Activated naive CD8-positive, alpha-beta T cell treated with anti-CD3 and anti-CD28 coated beads, Interleukin-2, amount 50 U/mL, for 24 hours (primary cell): ENCODE data around the gene GRIK1.

Experiments
- ATAC-seq: fragments of 150-1000 bp; cut with Tn5 transposase; one replicate; pipeline ENCODE4 v1.10.0; 2021
- DNase-seq: peaks from one replicate; pipeline ENCODE4 v3.0.0; 2021
- H3K27ac Mint-ChIP-seq: one replicate; pipeline ENCODE4 v1.8.0; 2021; ENCODE audit warnings: mild to moderate bottlenecking, mixed read lengths
- H3K27me3 Mint-ChIP-seq: one replicate; pipeline ENCODE4 v1.8.0; 2021; ENCODE audit warnings: mixed read lengths
- H3K36me3 Mint-ChIP-seq: one replicate; pipeline ENCODE4 v1.8.0; 2021; ENCODE audit warnings: low read depth, mixed read lengths
- H3K4me1 Mint-ChIP-seq: one replicate; pipeline ENCODE4 v1.8.0; 2021; ENCODE audit warnings: mixed read lengths
- H3K4me3 Mint-ChIP-seq: one replicate; pipeline ENCODE4 v1.8.0; 2021; ENCODE audit warnings: mild to moderate bottlenecking, moderate library complexity, mixed read lengths
- H3K9me3 Mint-ChIP-seq: one replicate; pipeline ENCODE4 v1.8.0; 2021; ENCODE audit warnings: mixed read lengths

GRIK1 gene

GRCh38 chr21:29526545-29526944 is 413.3 kb downstream of the GRIK1 start:
- Mint-ChIP-seq H3K36me3 (peaks cover 35% of the 10 kb centered on the region), H3K4me3 (no peak overlapping the region), H3K9me3 (peaks cover 32% of the 10 kb centered on the region), H3K27ac (no peak overlapping the region), H3K27me3 (no peaks in the 10 kb centered on the region), H3K4me1 (no peaks in the 10 kb centered on the region)
- ATAC-seq (no peak), DNase-seq (no peak)

GRCh38 chr21:29524055-29524454 is 415.7 kb downstream of the GRIK1 start:
- peaks cover 33% of the 10 kb centered on the region for H3K9me3 Mint-ChIP-seq
- no peaks in the 10 kb centered on the region for H3K4me1 Mint-ChIP-seq
- H3K27me3 Mint-ChIP-seq: no peaks in the 10 kb centered on the region
- peaks cover 33% of the 10 kb centered on the region for H3K36me3 Mint-ChIP-seq
- ATAC-seq (no peak), DNase-seq (no peak)
- no peak overlapping the region for H3K27ac Mint-ChIP-seq
- no peak overlapping the region for H3K4me3 Mint-ChIP-seq

GRCh38 chr21:29523646-29524045 is 416.1 kb downstream of the GRIK1 start:
- ATAC-seq (no peak), DNase-seq (no peak)
- Mint-ChIP-seq H3K4me3 (no peak overlapping the region), H3K27ac (no peak overlapping the region), H3K9me3 (peaks cover 33% of the 10 kb centered on the region), H3K4me1 (no peaks in the 10 kb centered on the region), H3K36me3 (peaks cover 33% of the 10 kb centered on the region), H3K27me3 (no peaks in the 10 kb centered on the region)

GRCh38 chr21:29521872-29522271 is 417.9 kb downstream of the GRIK1 start:
- Mint-ChIP-seq H3K36me3 (peaks cover 27% of the 10 kb centered on the region), H3K4me3 (no peak overlapping the region), H3K27ac (no peak overlapping the region), H3K9me3 (peaks cover 27% of the 10 kb centered on the region), H3K4me1 (no peaks in the 10 kb centered on the region), H3K27me3 (no peaks in the 10 kb centered on the region)
- ATAC-seq (no peak), DNase-seq (no peak)

GRCh38 chr21:29520171-29520570 is 419.6 kb downstream of the GRIK1 start:
- Mint-ChIP-seq H3K27me3 (no peaks in the 10 kb centered on the region), H3K9me3 (peaks cover 17% of the 10 kb centered on the region), H3K27ac (no peak overlapping the region), H3K36me3 (peaks cover 21% of the 10 kb centered on the region), H3K4me3 (no peak overlapping the region), H3K4me1 (no peaks in the 10 kb centered on the region)
- no peak for ATAC-seq
- DNase-seq: no peak

GRCh38 chr21:29514652-29515247 is 425.0 kb downstream of the GRIK1 start:
- DNase-seq (no peak), ATAC-seq (no peak)
- H3K27ac Mint-ChIP-seq: no peak overlapping the region
- H3K9me3 Mint-ChIP-seq: peaks cover 26% of the 10 kb centered on the region
- H3K4me3 Mint-ChIP-seq: no peak overlapping the region
- peaks cover 35% of the 10 kb centered on the region for H3K36me3 Mint-ChIP-seq
- no peaks in the 10 kb centered on the region for H3K4me1 Mint-ChIP-seq
- H3K27me3 Mint-ChIP-seq: no peaks in the 10 kb centered on the region

- ATAC-seq (no peak), DNase-seq (no peak)
- Mint-ChIP-seq H3K27ac (no peak overlapping the region), H3K9me3 (peaks cover 26% of the 10 kb centered on the region), H3K4me1 (no peaks in the 10 kb centered on the region), H3K4me3 (no peak overlapping the region), H3K27me3 (no peaks in the 10 kb centered on the region), H3K36me3 (peaks cover 35% of the 10 kb centered on the region)
Observed at GRCh38 chr21:29513535-29513934, 426.3 kb downstream of the GRIK1 start.

- H3K4me3 Mint-ChIP-seq: no peak overlapping the region
- peaks cover 26% of the 10 kb centered on the region for H3K9me3 Mint-ChIP-seq
- no peak for ATAC-seq
- H3K27ac Mint-ChIP-seq: no peak overlapping the region
- H3K36me3 Mint-ChIP-seq: peaks cover 35% of the 10 kb centered on the region
- H3K4me1 Mint-ChIP-seq: no peaks in the 10 kb centered on the region
- no peaks in the 10 kb centered on the region for H3K27me3 Mint-ChIP-seq
- DNase-seq: no peak
Observed at GRCh38 chr21:29511096-29511495, 428.7 kb downstream of the GRIK1 start.

- Mint-ChIP-seq H3K4me3 (no peak overlapping the region), H3K4me1 (no peaks in the 10 kb centered on the region), H3K27me3 (no peaks in the 10 kb centered on the region), H3K9me3 (peaks cover 14% of the 10 kb centered on the region), H3K36me3 (peaks cover 29% of the 10 kb centered on the region), H3K27ac (no peak overlapping the region)
- DNase-seq (no peak), ATAC-seq (no peak)
Observed at GRCh38 chr21:29509121-29509520, 430.7 kb downstream of the GRIK1 start.

GRCh38 chr21:29508301-29508700 is 431.5 kb downstream of the GRIK1 start:
- Mint-ChIP-seq H3K36me3 (peaks cover 21% of the 10 kb centered on the region), H3K4me1 (no peaks in the 10 kb centered on the region), H3K27me3 (no peaks in the 10 kb centered on the region), H3K27ac (no peak overlapping the region), H3K4me3 (no peak overlapping the region), H3K9me3 (peaks cover 8% of the 10 kb centered on the region)
- DNase-seq: no peak
- ATAC-seq: no peak

GRCh38 chr21:29506947-29507346 is 432.8 kb downstream of the GRIK1 start:
- Mint-ChIP-seq H3K9me3 (peaks cover 5% of the 10 kb centered on the region), H3K4me3 (no peak overlapping the region), H3K27ac (no peak overlapping the region), H3K36me3 (peaks cover 17% of the 10 kb centered on the region), H3K27me3 (no peaks in the 10 kb centered on the region), H3K4me1 (no peaks in the 10 kb centered on the region)
- ATAC-seq (no peak), DNase-seq (no peak)

GRCh38 chr21:29506214-29506613 is 433.6 kb downstream of the GRIK1 start:
- H3K4me3 Mint-ChIP-seq: no peak overlapping the region
- H3K36me3 Mint-ChIP-seq: peaks cover 16% of the 10 kb centered on the region
- H3K27ac Mint-ChIP-seq: no peak overlapping the region
- DNase-seq (no peak), ATAC-seq (no peak)
- H3K9me3 Mint-ChIP-seq: peaks cover 3% of the 10 kb centered on the region
- no peaks in the 10 kb centered on the region for H3K27me3 Mint-ChIP-seq
- H3K4me1 Mint-ChIP-seq: no peaks in the 10 kb centered on the region

GRCh38 chr21:29504751-29505321 is 435.0 kb downstream of the GRIK1 start:
- no peak overlapping the region for H3K27ac Mint-ChIP-seq
- H3K27me3 Mint-ChIP-seq: no peaks in the 10 kb centered on the region
- H3K9me3 Mint-ChIP-seq: peaks cover 3% of the 10 kb centered on the region
- H3K36me3 Mint-ChIP-seq: peaks cover 7% of the 10 kb centered on the region
- no peaks in the 10 kb centered on the region for H3K4me1 Mint-ChIP-seq
- H3K4me3 Mint-ChIP-seq: no peak overlapping the region
- ATAC-seq (no peak), DNase-seq (no peak)

- DNase-seq (no peak), ATAC-seq (no peak)
- H3K27me3 Mint-ChIP-seq: no peaks in the 10 kb centered on the region
- no peak overlapping the region for H3K27ac Mint-ChIP-seq
- H3K9me3 Mint-ChIP-seq: peaks cover 10% of the 10 kb centered on the region
- H3K36me3 Mint-ChIP-seq: peaks cover 17% of the 10 kb centered on the region
- H3K4me1 Mint-ChIP-seq: peaks cover 2% of the 10 kb centered on the region
- no peak overlapping the region for H3K4me3 Mint-ChIP-seq
Observed at GRCh38 chr21:29501451-29501850, 438.3 kb downstream of the GRIK1 start.

GRCh38 chr21:29499734-29500343 is 440.0 kb downstream of the GRIK1 start:
- Mint-ChIP-seq H3K27me3 (no peaks in the 10 kb centered on the region), H3K36me3 (peaks cover 19% of the 10 kb centered on the region), H3K9me3 (peaks cover 7% of the 10 kb centered on the region), H3K4me3 (no peak overlapping the region), H3K27ac (no peak overlapping the region), H3K4me1 (peaks cover 2% of the 10 kb centered on the region)
- DNase-seq (peak; percentile 5), ATAC-seq (no peak)
